ENCODE data around the gene MTHFD1L. TPM values are rescaled to one million over a fixed set of nuclear protein-coding genes. Genes with fewer than 3 reads are reported as not detected.

The MTHFD1L gene
- total and polyA plus RNA-seq, 4 experiments from 2014 or later = 3.7 to 11.1 (median 8.9) TPM

DNA sequence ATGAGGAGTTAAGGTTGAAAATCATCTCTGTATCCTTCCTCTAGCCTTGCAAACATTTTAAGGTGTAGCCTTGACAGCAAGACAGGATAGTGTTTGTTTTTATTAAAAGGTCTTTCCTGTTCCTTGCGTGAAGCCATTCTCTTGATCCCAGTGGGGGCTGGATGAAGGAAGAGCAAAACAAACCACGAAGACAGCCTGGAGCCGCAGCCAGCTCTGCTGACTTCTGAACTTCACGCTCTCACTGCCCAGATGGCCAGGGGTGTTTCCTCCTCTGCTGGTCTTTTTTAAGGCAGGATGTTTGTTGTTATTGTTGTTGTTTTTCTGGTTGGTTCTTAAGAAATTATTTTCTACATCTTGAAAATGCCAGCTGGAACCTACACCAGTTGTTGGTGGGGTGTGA lies 156.4 kb downstream of the MTHFD1L start:
- Mint-ChIP-seq H3K36me3 (peaks cover 7 to 20% of the 10 kb centered on the region in 2 donors), H3K27ac (no peak overlapping the region), H3K9me3 (no peaks in the 10 kb centered on the region), H3K4me1 (peaks cover 0 to 3% (median 0%) of the 10 kb centered on the region in 4 donors), H3K4me3 (peak overlapping the region in 1 of 8 donors; percentile 8), H3K27me3 (no peaks in the 10 kb centered on the region)
- intact Hi-C loops (cut with micrococcal nuclease) = no loop called here
- Histone ChIP-seq H3K27me3 (ENCODE audit: insufficient read depth, low read length) (no peaks in the 10 kb centered on the region), H3K4me3 (ENCODE audit: low read length in 2 of 2) (no peak overlapping the region), H3K27ac (ENCODE audit: low read depth, low read length) (no peak overlapping the region), H3K9me3 (ENCODE audit: control insufficient read depth in 1 of 2, low read length in 2 of 2) (no peaks in the 10 kb centered on the region), H3K36me3 (ENCODE audit: insufficient read depth, low read length) (peaks cover 6% of the 10 kb centered on the region), H3K4me1 (ENCODE audit: insufficient read depth, low read length) (no peaks in the 10 kb centered on the region)
- POLR2A ChIA-PET (ENCODE audit: partially characterized antibody) = no interaction called here
- DNase-seq = no peak
- CTCF ChIA-PET (ENCODE audit: partially characterized antibody) = interaction anchor here (1.6 to 2.2 kb wide), 2 partner anchors 7 to 274 kb away, joined by 3 to 11 read pairs; no protein-coding TSS in a partner anchor

DNA sequence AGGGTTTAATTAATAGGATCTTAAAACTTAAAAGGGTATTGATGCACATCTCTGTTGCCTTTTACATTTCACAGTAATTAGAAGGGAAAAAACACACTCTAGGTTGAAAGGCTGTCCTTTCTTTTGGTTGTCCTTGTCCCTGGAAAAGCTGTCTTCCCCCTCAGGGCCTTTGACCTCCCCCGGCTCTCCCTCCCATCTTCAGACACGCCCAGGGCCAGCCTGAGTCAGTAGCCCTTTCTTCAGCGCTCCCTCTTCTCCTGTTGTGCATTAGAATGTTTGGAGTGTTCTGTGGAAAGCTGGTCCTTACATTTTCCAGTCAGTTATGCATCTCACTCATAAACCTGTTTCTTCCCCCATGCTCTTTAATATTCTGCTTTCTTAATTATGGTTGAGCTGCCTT lies 157.0 kb downstream of the MTHFD1L start:
- Histone ChIP-seq H3K4me3 (ENCODE audit: low read length in 2 of 2) (no peak overlapping the region), H3K27me3 (ENCODE audit: insufficient read depth, low read length) (no peaks in the 10 kb centered on the region), H3K9me3 (ENCODE audit: control insufficient read depth in 1 of 2, low read length in 2 of 2) (no peaks in the 10 kb centered on the region), H3K4me1 (ENCODE audit: insufficient read depth, low read length) (no peaks in the 10 kb centered on the region), H3K27ac (ENCODE audit: low read depth, low read length) (no peak overlapping the region), H3K36me3 (ENCODE audit: insufficient read depth, low read length) (peaks cover 6% of the 10 kb centered on the region)
- ChIA-PET POLR2A (ENCODE audit: partially characterized antibody) (interaction anchor here (0.6 kb wide), 1 partner anchor 299 kb away, joined by 3 read pairs; no protein-coding TSS in a partner anchor), CTCF (ENCODE audit: partially characterized antibody) (interaction anchor here (0.9 to 2.2 kb wide), 3 partner anchors 8 to 273 kb away, joined by 3 to 11 read pairs (median 3); no protein-coding TSS in a partner anchor)
- H3K36me3 Mint-ChIP-seq = peaks cover 5 to 20% of the 10 kb centered on the region in 2 donors
- H3K27me3 Mint-ChIP-seq = no peaks in the 10 kb centered on the region
- no peaks in the 10 kb centered on the region for H3K9me3 Mint-ChIP-seq
- no peak overlapping the region for H3K27ac Mint-ChIP-seq
- peaks cover 0 to 3% (median 0%) of the 10 kb centered on the region in 4 donors for H3K4me1 Mint-ChIP-seq
- no peak overlapping the region for H3K4me3 Mint-ChIP-seq
- intact Hi-C loops (cut with micrococcal nuclease) = no loop called here
- no peak for DNase-seq

DNA sequence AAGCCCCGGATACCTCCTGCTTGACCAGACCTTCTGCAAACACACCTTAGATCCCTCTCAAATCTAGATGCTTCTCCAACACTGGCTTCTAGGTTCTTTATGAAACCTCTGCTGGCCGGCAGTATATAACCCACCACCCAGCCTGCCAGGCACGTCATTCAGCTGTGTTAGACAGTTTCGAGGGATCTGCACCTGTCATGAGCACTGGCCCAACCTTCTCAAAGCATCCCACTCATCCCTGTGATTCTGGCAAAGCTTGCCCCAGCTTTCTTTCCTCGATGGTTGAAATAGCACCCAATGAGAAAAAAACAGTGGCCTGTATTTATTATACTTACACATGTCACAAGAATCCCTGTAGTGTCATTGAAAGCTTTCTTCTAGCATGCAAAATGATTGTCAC lies 157.8 kb downstream of the MTHFD1L start:
- Histone ChIP-seq H3K9me3 (ENCODE audit: control insufficient read depth in 1 of 2, low read length in 2 of 2) (no peaks in the 10 kb centered on the region), H3K4me1 (ENCODE audit: insufficient read depth, low read length) (no peaks in the 10 kb centered on the region)

DNA sequence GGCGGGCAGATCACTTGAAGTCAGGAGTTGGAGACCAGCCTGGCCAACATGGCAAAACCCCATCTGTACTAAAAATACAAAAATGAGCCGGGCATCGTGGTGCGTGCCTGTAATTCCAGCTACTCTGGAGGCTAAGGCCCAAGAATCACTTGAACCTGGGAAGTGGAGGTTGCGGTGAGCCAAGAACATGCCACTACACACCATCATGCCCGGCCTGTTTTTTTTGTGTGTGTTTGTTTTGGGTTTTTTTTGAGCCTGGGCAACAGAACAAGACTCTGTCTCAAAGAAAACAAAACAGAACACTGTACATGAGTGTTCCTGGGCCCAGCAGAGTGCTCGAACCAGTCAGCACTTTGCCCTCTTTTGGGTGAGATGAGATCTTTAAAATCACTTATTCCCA lies 159.1 kb downstream of the MTHFD1L start:
- POLR2A ChIA-PET (ENCODE audit: partially characterized antibody) = no interaction called here
- H3K4me3 ChIP-seq (ENCODE audit: low read length in 2 of 2) = no peak overlapping the region
- CTCF ChIA-PET (ENCODE audit: partially characterized antibody) = interaction anchor here (4.9 kb wide), 1 partner anchor 10 kb away, joined by 29 read pairs; no protein-coding TSS in a partner anchor

More for the DNA sequence above, 157.8 kb downstream of the MTHFD1L start:
- CTCF ChIA-PET (ENCODE audit: partially characterized antibody) = interaction anchor here (0.9 to 2.2 kb wide), 4 partner anchors 9 to 273 kb away, joined by 3 to 11 read pairs (median 3); no protein-coding TSS in a partner anchor
- no peak overlapping the region for H3K4me3 ChIP-seq (ENCODE audit: low read length in 2 of 2)
- H3K9me3 Mint-ChIP-seq = no peaks in the 10 kb centered on the region
- no peak overlapping the region for H3K27ac Mint-ChIP-seq
- intact Hi-C loops (cut with micrococcal nuclease) = no loop called here
- no peak overlapping the region for H3K4me3 Mint-ChIP-seq
- DNase-seq = no peak
- no peaks in the 10 kb centered on the region for H3K27me3 Mint-ChIP-seq
- no peak overlapping the region for H3K27ac ChIP-seq (ENCODE audit: low read depth, low read length)
- H3K36me3 ChIP-seq (ENCODE audit: insufficient read depth, low read length) = peaks cover 4% of the 10 kb centered on the region
- peaks cover 0 to 3% (median 0%) of the 10 kb centered on the region in 4 donors for H3K4me1 Mint-ChIP-seq
- POLR2A ChIA-PET (ENCODE audit: partially characterized antibody) = no interaction called here
- H3K27me3 ChIP-seq (ENCODE audit: insufficient read depth, low read length) = no peaks in the 10 kb centered on the region
- peaks cover 5 to 20% of the 10 kb centered on the region in 2 donors for H3K36me3 Mint-ChIP-seq

GRCh38 chr6:151025076-151025475 lies 159.6 kb downstream of the MTHFD1L start:
- no peaks in the 10 kb centered on the region for H3K9me3 Mint-ChIP-seq
- H3K4me3 ChIP-seq (ENCODE audit: low read length in 2 of 2) = no peak overlapping the region
- ChIA-PET CTCF (ENCODE audit: partially characterized antibody) (interaction anchor here (4.9 kb wide), 1 partner anchor 11 kb away, joined by 29 read pairs; no protein-coding TSS in a partner anchor), POLR2A (ENCODE audit: partially characterized antibody) (no interaction called here)
- H3K9me3 ChIP-seq (ENCODE audit: control insufficient read depth in 1 of 2, low read length in 2 of 2) = no peaks in the 10 kb centered on the region
- peaks cover 5 to 25% of the 10 kb centered on the region in 2 donors for H3K36me3 Mint-ChIP-seq
- no peaks in the 10 kb centered on the region for H3K27me3 ChIP-seq (ENCODE audit: insufficient read depth, low read length)
- DNase-seq = no peak
- peaks cover 0 to 3% (median 0%) of the 10 kb centered on the region in 4 donors for H3K4me1 Mint-ChIP-seq
- no peak overlapping the region for H3K27ac Mint-ChIP-seq
- H3K4me1 ChIP-seq (ENCODE audit: insufficient read depth, low read length) = no peaks in the 10 kb centered on the region
- H3K27ac ChIP-seq (ENCODE audit: low read depth, low read length) = no peak overlapping the region
- H3K36me3 ChIP-seq (ENCODE audit: insufficient read depth, low read length) = no peaks in the 10 kb centered on the region
- intact Hi-C loops (cut with micrococcal nuclease) = no loop called here
- H3K4me3 Mint-ChIP-seq = no peak overlapping the region
- no peaks in the 10 kb centered on the region for H3K27me3 Mint-ChIP-seq

More for the DNA sequence above, 159.1 kb downstream of the MTHFD1L start:
- Mint-ChIP-seq H3K4me1 (peaks cover 0 to 3% (median 0%) of the 10 kb centered on the region in 4 donors), H3K27me3 (no peaks in the 10 kb centered on the region), H3K27ac (no peak overlapping the region), H3K36me3 (peaks cover 5 to 20% of the 10 kb centered on the region in 2 donors), H3K4me3 (no peak overlapping the region), H3K9me3 (no peaks in the 10 kb centered on the region)
- Histone ChIP-seq H3K36me3 (ENCODE audit: insufficient read depth, low read length) (no peaks in the 10 kb centered on the region), H3K4me1 (ENCODE audit: insufficient read depth, low read length) (no peaks in the 10 kb centered on the region), H3K27me3 (ENCODE audit: insufficient read depth, low read length) (no peaks in the 10 kb centered on the region), H3K9me3 (ENCODE audit: control insufficient read depth in 1 of 2, low read length in 2 of 2) (no peaks in the 10 kb centered on the region), H3K27ac (ENCODE audit: low read depth, low read length) (no peak overlapping the region)
- intact Hi-C loops (cut with micrococcal nuclease) = no loop called here
- no peak for DNase-seq

GRCh38 chr6:151026041-151026663 lies 160.7 kb downstream of the MTHFD1L start:
- peaks cover 5 to 25% of the 10 kb centered on the region in 2 donors for H3K36me3 Mint-ChIP-seq
- POLR2A ChIA-PET (ENCODE audit: partially characterized antibody) = no interaction called here

GRCh38 chr6:151027295-151027747 lies 161.8 kb downstream of the MTHFD1L start:
- no peak overlapping the region for H3K27ac ChIP-seq (ENCODE audit: low read depth, low read length)
- H3K36me3 ChIP-seq (ENCODE audit: insufficient read depth, low read length) = no peaks in the 10 kb centered on the region
- Mint-ChIP-seq H3K27me3 (no peaks in the 10 kb centered on the region), H3K36me3 (peaks cover 5 to 25% of the 10 kb centered on the region in 2 donors), H3K9me3 (no peaks in the 10 kb centered on the region), H3K4me1 (peaks cover 0 to 3% (median 0%) of the 10 kb centered on the region in 4 donors), H3K4me3 (no peak overlapping the region), H3K27ac (no peak overlapping the region)
- intact Hi-C loops (cut with micrococcal nuclease) = no loop called here
- CTCF ChIA-PET (ENCODE audit: partially characterized antibody) = interaction anchor here (2.1 to 4.9 kb wide), 2 partner anchors 9 to 13 kb away, joined by 7 to 29 read pairs; no protein-coding TSS in a partner anchor
- no peaks in the 10 kb centered on the region for H3K4me1 ChIP-seq (ENCODE audit: insufficient read depth, low read length)
- no peak overlapping the region for H3K4me3 ChIP-seq (ENCODE audit: low read length in 2 of 2)
- no peak for DNase-seq
- POLR2A ChIA-PET (ENCODE audit: partially characterized antibody) = no interaction called here
- no peaks in the 10 kb centered on the region for H3K9me3 ChIP-seq (ENCODE audit: control insufficient read depth in 1 of 2, low read length in 2 of 2)
- H3K27me3 ChIP-seq (ENCODE audit: insufficient read depth, low read length) = no peaks in the 10 kb centered on the region

More at GRCh38 chr6:151026041-151026663, 160.7 kb downstream of the MTHFD1L start:
- H3K27me3 Mint-ChIP-seq = no peaks in the 10 kb centered on the region
- H3K36me3 ChIP-seq (ENCODE audit: insufficient read depth, low read length) = no peaks in the 10 kb centered on the region
- CTCF ChIA-PET (ENCODE audit: partially characterized antibody) = interaction anchor here (4.9 kb wide), 1 partner anchor 12 kb away, joined by 29 read pairs; no protein-coding TSS in a partner anchor
- H3K9me3 ChIP-seq (ENCODE audit: control insufficient read depth in 1 of 2, low read length in 2 of 2) = no peaks in the 10 kb centered on the region
- no peaks in the 10 kb centered on the region for H3K9me3 Mint-ChIP-seq
- peaks cover 0 to 3% (median 0%) of the 10 kb centered on the region in 4 donors for H3K4me1 Mint-ChIP-seq
- no peak overlapping the region for H3K4me3 ChIP-seq (ENCODE audit: low read length in 2 of 2)
- no peak overlapping the region for H3K27ac Mint-ChIP-seq
- no peaks in the 10 kb centered on the region for H3K4me1 ChIP-seq (ENCODE audit: insufficient read depth, low read length)
- no peaks in the 10 kb centered on the region for H3K27me3 ChIP-seq (ENCODE audit: insufficient read depth, low read length)
- no peak overlapping the region for H3K27ac ChIP-seq (ENCODE audit: low read depth, low read length)
- H3K4me3 Mint-ChIP-seq = no peak overlapping the region
- DNase-seq = no peak
- intact Hi-C loops (cut with micrococcal nuclease) = no loop called here
